Loucy (cell line): ENCODE data around the gene TAP2.

Experiments used
- EZH2phosphoT487 ChIP-seq: fragments of 200-600 bp; IDR thresholded peaks from 2 replicates; pipeline ENCODE4 v1.6.1; 2018; ENCODE audit warnings: antibody characterized with exemption, mild to moderate bottlenecking, moderate library complexity, borderline replicate concordance
- TF ChIP-seq, protein P1 (sequence below): fragments of 200-600 bp; sonication (generic); conservative IDR thresholded peaks from 2 replicates; pipeline ENCODE4 v1.5.1; 2014; ENCODE audit warnings: mild to moderate bottlenecking, antibody characterized with exemption, low read length

DNA sequence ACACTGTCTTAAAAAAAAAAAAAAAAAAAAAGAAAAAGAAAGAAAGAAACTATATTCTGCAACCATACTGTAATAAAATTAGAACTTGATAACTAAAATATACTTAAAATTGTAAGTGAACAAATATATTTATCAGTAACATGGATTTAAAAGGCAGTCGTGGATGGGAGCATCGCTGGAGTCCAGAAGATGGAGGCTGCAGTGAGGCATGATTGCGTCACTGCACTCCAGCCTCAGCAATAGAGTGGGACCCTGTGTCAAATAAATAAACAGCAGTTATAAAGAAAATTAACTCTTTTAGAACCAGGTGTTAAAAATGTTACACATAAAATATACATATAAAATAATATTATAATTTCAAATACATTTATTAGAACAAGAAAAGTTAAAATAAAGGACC, 24.2 kb upstream of the TAP2 start:
- TF ChIP-seq, protein P1, sequence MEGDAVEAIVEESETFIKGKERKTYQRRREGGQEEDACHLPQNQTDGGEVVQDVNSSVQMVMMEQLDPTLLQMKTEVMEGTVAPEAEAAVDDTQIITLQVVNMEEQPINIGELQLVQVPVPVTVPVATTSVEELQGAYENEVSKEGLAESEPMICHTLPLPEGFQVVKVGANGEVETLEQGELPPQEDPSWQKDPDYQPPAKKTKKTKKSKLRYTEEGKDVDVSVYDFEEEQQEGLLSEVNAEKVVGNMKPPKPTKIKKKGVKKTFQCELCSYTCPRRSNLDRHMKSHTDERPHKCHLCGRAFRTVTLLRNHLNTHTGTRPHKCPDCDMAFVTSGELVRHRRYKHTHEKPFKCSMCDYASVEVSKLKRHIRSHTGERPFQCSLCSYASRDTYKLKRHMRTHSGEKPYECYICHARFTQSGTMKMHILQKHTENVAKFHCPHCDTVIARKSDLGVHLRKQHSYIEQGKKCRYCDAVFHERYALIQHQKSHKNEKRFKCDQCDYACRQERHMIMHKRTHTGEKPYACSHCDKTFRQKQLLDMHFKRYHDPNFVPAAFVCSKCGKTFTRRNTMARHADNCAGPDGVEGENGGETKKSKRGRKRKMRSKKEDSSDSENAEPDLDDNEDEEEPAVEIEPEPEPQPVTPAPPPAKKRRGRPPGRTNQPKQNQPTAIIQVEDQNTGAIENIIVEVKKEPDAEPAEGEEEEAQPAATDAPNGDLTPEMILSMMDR, result no peak
- no peak for TF ChIP-seq EZH2phosphoT487
